Measurements from ENCODE around the gene PPP4R1. TPM values are rescaled to one million over a fixed set of nuclear protein-coding genes. Genes with fewer than 3 reads are reported as not detected.

The PPP4R1 gene
- total RNA-seq, 1 experiment from 2014 or later: 66.7 TPM

GRCh38 chr18:9552616-9553015, 61.7 kb downstream of the PPP4R1 start (continued):
- TF ChIP-seq, protein P1, sequence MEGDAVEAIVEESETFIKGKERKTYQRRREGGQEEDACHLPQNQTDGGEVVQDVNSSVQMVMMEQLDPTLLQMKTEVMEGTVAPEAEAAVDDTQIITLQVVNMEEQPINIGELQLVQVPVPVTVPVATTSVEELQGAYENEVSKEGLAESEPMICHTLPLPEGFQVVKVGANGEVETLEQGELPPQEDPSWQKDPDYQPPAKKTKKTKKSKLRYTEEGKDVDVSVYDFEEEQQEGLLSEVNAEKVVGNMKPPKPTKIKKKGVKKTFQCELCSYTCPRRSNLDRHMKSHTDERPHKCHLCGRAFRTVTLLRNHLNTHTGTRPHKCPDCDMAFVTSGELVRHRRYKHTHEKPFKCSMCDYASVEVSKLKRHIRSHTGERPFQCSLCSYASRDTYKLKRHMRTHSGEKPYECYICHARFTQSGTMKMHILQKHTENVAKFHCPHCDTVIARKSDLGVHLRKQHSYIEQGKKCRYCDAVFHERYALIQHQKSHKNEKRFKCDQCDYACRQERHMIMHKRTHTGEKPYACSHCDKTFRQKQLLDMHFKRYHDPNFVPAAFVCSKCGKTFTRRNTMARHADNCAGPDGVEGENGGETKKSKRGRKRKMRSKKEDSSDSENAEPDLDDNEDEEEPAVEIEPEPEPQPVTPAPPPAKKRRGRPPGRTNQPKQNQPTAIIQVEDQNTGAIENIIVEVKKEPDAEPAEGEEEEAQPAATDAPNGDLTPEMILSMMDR (IDR thresholded peaks at IDR 0.05 in 2 of 3, conservative IDR thresholded peaks at IDR 0.05 in 1 of 3; ENCODE audit: borderline replicate concordance in 1 of 3, insufficient read depth in 1 of 3, low read depth in 2 of 3, low read length in 2 of 3): no peak

- RAD21 ChIA-PET (ENCODE audit: low non-redundant PET in 1 of 2, low total read pairs in 2 of 2, uncharacterized antibody in 2 of 2, unreplicated experiment in 2 of 2): no interaction called here
- ATAC-seq: no peak
- no peak overlapping the region for H3K4me3 ChIP-seq (replicated peaks in 1 of 2; ENCODE audit: low read depth in 1 of 2, low read length in 2 of 2)
- H3K9me2 ChIP-seq (ENCODE audit: insufficient read depth): no peaks in the 10 kb centered on the region
- H3K79me2 ChIP-seq (ENCODE audit: insufficient read depth, low read length): peaks cover 9% of the 10 kb centered on the region; the same call in 1 of the 2 replicates
- no peak overlapping the region for H3K27ac ChIP-seq (ENCODE audit: low read depth, low read length)
- no peak for DNase-seq (ENCODE audit: low read depth, low spot score)
- H3K4me1 ChIP-seq (ENCODE audit: control insufficient read depth in 1 of 2, insufficient read depth in 2 of 2, low read length in 2 of 2): no peaks in the 10 kb centered on the region
- no peaks in the 10 kb centered on the region for H4K20me1 ChIP-seq (ENCODE audit: insufficient read depth)
- H3K9me3 ChIP-seq (ENCODE audit: control insufficient read depth in 1 of 2, insufficient read depth in 1 of 2, low read depth in 1 of 2, low read length in 2 of 2): peaks cover 0 to 4% of the 10 kb centered on the region in 2 experiments; a peak in 1 of 4 replicates
- H2AFZ ChIP-seq (ENCODE audit: low read depth, low read length, poor library complexity, severe bottlenecking): no peak overlapping the region
- no peak overlapping the region for H3K9ac ChIP-seq (ENCODE audit: low read length)
- POLR2A ChIA-PET: no interaction called here
- CTCF ChIA-PET: no interaction called here
- no TSS peak for BruUV-seq (replicated peaks)
- intact Hi-C loops (cut with micrococcal nuclease): no loop called here
- peaks cover 29 to 54% of the 10 kb centered on the region in 2 experiments for H3K36me3 ChIP-seq (ENCODE audit: control insufficient read depth in 1 of 2, insufficient read depth in 2 of 2, low read length in 2 of 2)
- TF ChIP-seq CBX3 (IDR thresholded peaks at IDR 0.05; ENCODE audit: low read depth) (no peak), CEBPB (IDR thresholded peaks at IDR 0.05; ENCODE audit: low read depth) (no peak), RAD21 (IDR thresholded peaks at IDR 0.05; ENCODE audit: low read depth) (no peak), YY1 (IDR thresholded peaks at IDR 0.05; ENCODE audit: extremely low read depth, insufficient replicate concordance, low read depth, low read length) (no peak), EZH2 (IDR thresholded peaks at IDR 0.05) (no peak), EZH2phosphoT487 (IDR thresholded peaks at IDR 0.05; ENCODE audit: borderline replicate concordance) (no peak), ZFX (IDR thresholded peaks at IDR 0.05) (no peak)
- TF ChIP-seq, protein P2, sequence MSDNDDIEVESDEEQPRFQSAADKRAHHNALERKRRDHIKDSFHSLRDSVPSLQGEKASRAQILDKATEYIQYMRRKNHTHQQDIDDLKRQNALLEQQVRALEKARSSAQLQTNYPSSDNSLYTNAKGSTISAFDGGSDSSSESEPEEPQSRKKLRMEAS (IDR thresholded peaks at IDR 0.05): no peak
- TF ChIP-seq, protein P1 (IDR thresholded peaks at IDR 0.05 in 2 of 3, conservative IDR thresholded peaks at IDR 0.05 in 1 of 3; ENCODE audit: borderline replicate concordance in 1 of 3, insufficient read depth in 1 of 3, low read depth in 2 of 3, low read length in 2 of 3): no peak
- H3K4me2 ChIP-seq (ENCODE audit: low read length): no peak overlapping the region
- H3K27me3 ChIP-seq (ENCODE audit: insufficient read depth, low read length): no peaks in the 10 kb centered on the region
Observed at GRCh38 chr18:9552191-9552590, 62.2 kb downstream of the PPP4R1 start.

Data from HCT116 (cell line).